GM12891 (cell line): ENCODE results near the gene SZT2.
A peak's percentile ranks its signal among the peaks of the same experiment; 100 is the strongest.

Source experiments
- DNase-seq: peaks from one replicate; pipeline ENCODE4 v3.0.0; 2011; ENCODE audit warnings: low spot score; ENCODE audit not compliant: insufficient read length
- FAIRE-seq: peaks from 2 replicates; lab custom pipeline; 2011; peaks lifted over from hg19 to GRCh38; lab: Jason Lieb, UNC
- PAX5 ChIP-seq: IDR thresholded peaks from 2 replicates; pipeline ENCODE4 v1.6.1; 2011; ENCODE audit warnings: low read length, moderate library complexity, mild to moderate bottlenecking; ENCODE audit not compliant: insufficient read depth, severe bottlenecking
- POLR2A ChIP-seq: IDR thresholded peaks from 2 replicates; pipeline ENCODE4 v1.6.1; 2011; ENCODE audit warnings: low read depth, low read length, control low read depth
- POLR2AphosphoS5 ChIP-seq: IDR thresholded peaks from 2 replicates; pipeline ENCODE4 v1.6.1; 2011; ENCODE audit warnings: low read depth, low read length, control low read depth
- POU2F2 ChIP-seq: IDR thresholded peaks from 2 replicates; pipeline ENCODE4 v1.6.1; 2011; ENCODE audit warnings: low read depth, mild to moderate bottlenecking, control low read depth, low read length, moderate library complexity
- SPI1 ChIP-seq: IDR thresholded peaks from 2 replicates; pipeline ENCODE4 v1.6.1; 2011; ENCODE audit warnings: low read depth, low read length, control low read depth
- TAF1 ChIP-seq: IDR thresholded peaks from 2 replicates; pipeline ENCODE4 v1.6.1; 2011; ENCODE audit warnings: low read depth, low read length, control low read depth

Gene SZT2

GRCh38 chr1:43349594-43350306 is 39.9 kb upstream of the SZT2 start:
- DNase-seq (no peak), FAIRE-seq (peak; percentile 64)
- TF ChIP-seq PAX5 = no peak
- no peak for TF ChIP-seq SPI1
- TF ChIP-seq TAF1 = no peak
- no peak for TF ChIP-seq POLR2AphosphoS5
- no peak for TF ChIP-seq POU2F2
- no peak for TF ChIP-seq POLR2A

GRCh38 chr1:43350976-43351375 is 38.7 kb upstream of the SZT2 start:
- TF ChIP-seq TAF1 (no peak), SPI1 (no peak), POLR2A (no peak), POU2F2 (no peak), POLR2AphosphoS5 (no peak), PAX5 (no peak)
- FAIRE-seq (no peak), DNase-seq (no peak)

GRCh38 chr1:43351421-43352350 is 38.0 kb upstream of the SZT2 start:
- no peak for DNase-seq
- no peak for FAIRE-seq
- TF ChIP-seq POLR2A (no peak), PAX5 (no peak), SPI1 (no peak), POLR2AphosphoS5 (no peak), POU2F2 (no peak), TAF1 (no peak)

GRCh38 chr1:43352351-43352705 is 37.4 kb upstream of the SZT2 start:
- TF ChIP-seq TAF1 (no peak), POLR2AphosphoS5 (no peak), PAX5 (no peak), SPI1 (no peak), POLR2A (no peak), POU2F2 (no peak)
- DNase-seq = no peak

DNA sequence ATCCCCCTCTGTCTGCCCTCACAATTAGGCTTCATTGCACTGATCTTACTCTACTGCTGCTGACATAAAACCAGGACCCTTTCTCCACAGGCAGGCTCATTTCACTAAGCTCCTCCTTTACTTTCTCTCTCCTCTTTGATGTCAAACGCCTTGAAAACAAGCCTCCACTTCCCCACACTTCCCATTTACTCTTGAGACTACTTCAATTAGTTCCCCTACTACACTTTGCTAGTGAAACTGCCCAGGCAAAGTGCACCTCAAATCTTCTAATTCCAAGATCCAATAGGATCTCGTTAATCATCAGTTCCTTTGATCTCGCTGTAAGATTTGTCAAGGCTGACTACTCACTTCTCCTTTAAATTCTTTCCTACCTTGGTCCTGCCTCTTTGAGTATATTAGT is 36.8 kb upstream of the SZT2 start:
- DNase-seq (no peak), FAIRE-seq (no peak)
- TF ChIP-seq PAX5 (no peak), POLR2AphosphoS5 (no peak), POU2F2 (no peak), POLR2A (no peak), SPI1 (no peak), TAF1 (no peak)

More at GRCh38 chr1:43352351-43352705, 37.4 kb upstream of the SZT2 start:
- no peak for FAIRE-seq

DNA sequence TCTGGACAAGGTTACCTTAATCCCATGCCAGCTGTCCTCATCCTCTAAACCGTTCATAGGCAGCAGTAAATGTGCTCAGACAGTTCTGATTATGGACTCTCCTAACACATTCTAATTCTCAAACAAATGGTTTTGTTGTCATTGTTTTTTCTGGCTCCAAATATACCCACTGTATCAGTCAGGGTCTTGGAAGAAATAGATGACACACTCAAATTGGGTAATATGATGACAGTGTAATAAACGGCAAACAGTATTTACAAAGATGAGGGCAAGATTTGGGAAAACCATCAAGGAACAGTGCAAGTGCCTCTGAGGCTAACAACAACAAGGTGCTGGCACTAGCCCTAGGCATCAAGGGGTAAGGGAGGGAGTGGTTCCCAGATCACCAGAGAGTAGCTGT is 35.2 kb upstream of the SZT2 start:
- TF ChIP-seq PAX5 = no peak
- TF ChIP-seq TAF1 = no peak
- no peak for TF ChIP-seq SPI1
- TF ChIP-seq POLR2A = no peak
- DNase-seq = no peak
- no peak for FAIRE-seq

GRCh38 chr1:43354936-43355335 is 34.8 kb upstream of the SZT2 start:
- FAIRE-seq (no peak), DNase-seq (no peak)
- TF ChIP-seq TAF1 = no peak
- TF ChIP-seq POLR2A = no peak
- no peak for TF ChIP-seq POLR2AphosphoS5
- no peak for TF ChIP-seq POU2F2
- no peak for TF ChIP-seq SPI1
- TF ChIP-seq PAX5 = no peak

DNA sequence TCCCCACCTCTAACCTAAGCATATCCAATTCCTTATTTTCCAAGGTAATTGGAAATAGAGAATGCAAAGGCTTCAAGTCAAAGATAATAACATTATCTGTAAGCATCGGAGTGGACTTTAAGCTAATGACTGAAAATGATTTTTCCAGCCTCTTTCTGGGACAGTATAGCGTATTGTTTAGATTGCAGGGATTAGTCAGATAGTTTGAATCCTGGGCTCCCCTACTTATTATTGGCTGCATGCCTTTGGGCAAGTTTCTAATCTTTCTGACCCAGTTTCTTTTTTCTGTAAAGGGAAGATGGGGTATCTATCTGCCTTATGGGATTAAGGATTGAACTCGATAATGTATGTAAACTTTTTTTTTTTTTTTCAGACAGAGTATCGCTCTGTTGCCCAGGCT is 32.4 kb upstream of the SZT2 start:
- no peak for FAIRE-seq
- no peak for TF ChIP-seq PAX5
- no peak for TF ChIP-seq TAF1
- no peak for TF ChIP-seq POLR2AphosphoS5
- no peak for TF ChIP-seq POLR2A

GRCh38 chr1:43358121-43358745 is 31.5 kb upstream of the SZT2 start:
- DNase-seq (peak; percentile 43), FAIRE-seq (peak; percentile 50)
- TF ChIP-seq POLR2A (no peak; the same call in 1 of the 2 replicates), TAF1 (no peak), POLR2AphosphoS5 (no peak), PAX5 (no peak), POU2F2 (no peak)

More for the DNA sequence above, 32.4 kb upstream of the SZT2 start:
- DNase-seq = no peak
